Glomerular endothelial cell (primary cell): ENCODE results near the gene ZNF486. TPM values are rescaled to one million over a fixed set of nuclear protein-coding genes. Genes with fewer than 3 reads are reported as not detected.
"Not testable (repeated sequence)": the region's sequence is repeated elsewhere in the genome, so short reads cannot be mapped to it uniquely, and the experiment has no call there.

Experiments used
- DNase-seq: peaks from one replicate; pipeline ENCODE4 v3.0.0-alpha.2; 2011; ENCODE audit warnings: low read depth, low spot score; ENCODE audit errors: extremely low read depth
- total RNA-seq: library from RNA; depleted of rRNA; stranded (reverse); fragments of >200 nt; gene quantifications from 2 replicates; pipeline ENCODE4 v1.2.3, GENCODE V29; 2015

Gene ZNF486
- total RNA-seq: 4.7 and 5.8 TPM in 2 replicates

DNA sequence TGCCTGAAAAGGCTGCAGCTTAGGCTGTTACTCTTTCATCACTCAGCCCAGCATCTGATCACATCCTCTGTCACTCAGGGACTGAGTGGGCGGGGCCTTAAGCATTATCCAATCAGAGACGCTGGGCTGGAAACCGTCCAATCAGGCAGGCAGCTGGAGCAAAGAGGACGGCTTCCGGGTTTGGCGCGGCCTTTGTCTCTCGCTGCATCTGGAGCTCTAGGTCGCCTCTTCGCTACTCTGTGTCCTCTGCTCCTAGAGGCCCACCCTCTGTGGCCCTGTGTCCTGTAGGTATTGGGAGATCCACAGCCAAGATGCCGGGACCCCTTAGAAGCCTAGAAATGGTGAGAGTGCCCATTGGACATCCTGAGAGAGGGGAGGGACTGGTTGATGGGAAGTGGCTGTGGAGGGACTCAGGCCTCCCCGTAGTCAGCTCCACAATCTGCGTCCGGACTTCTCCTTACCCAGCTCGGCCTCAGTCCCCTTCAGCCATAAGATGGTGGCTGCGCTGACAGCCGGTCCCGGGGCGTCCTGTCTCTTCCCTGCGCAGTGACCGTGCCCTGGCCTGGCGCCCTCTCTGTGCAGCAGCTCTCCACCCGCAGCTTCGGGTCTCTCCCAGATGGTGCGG lies at the start of gene ZNF486:
Gene ZNF486 (plus strand): TSS at position 195 of the 625 bp plus-strand sequence. CDS start 117 bp downstream, at position 312.
- peak; percentile 91 for DNase-seq

DNA sequence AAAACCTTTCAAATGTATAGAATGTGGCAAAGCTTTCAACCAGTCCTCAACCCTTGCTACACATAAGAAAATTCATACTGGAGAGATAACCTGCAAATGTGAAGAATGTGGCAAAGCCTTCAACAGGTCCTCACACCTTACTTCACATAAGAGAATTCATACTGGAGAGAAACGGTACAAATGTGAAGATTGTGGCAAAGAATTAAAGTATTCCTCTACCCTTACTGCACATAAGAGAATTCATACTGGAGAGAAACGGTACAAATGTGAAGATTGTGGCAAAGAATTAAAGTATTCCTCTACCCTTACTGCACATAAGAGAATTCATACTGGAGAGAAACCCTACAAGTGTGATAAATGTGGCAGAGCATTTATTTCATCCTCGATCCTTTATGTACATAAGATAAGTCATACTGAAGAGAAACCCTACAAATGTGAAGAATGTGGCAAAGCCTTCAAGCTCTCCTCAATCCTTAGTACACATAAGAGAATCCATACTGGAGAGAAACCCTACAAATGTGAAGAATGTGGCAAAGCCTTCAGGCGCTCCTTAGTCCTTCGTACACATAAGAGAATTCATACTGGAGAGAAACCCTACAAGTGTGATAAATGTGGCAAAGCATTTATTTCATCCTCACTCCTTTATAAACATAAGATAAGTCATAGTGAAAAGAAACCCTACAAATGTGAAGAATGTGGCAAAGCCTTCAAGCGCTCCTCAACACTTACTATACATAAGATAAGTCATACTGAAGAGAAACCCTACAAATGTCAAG lies 48.8 kb upstream of the ZNF486 start:
- not testable (repeated sequence) for DNase-seq

DNA sequence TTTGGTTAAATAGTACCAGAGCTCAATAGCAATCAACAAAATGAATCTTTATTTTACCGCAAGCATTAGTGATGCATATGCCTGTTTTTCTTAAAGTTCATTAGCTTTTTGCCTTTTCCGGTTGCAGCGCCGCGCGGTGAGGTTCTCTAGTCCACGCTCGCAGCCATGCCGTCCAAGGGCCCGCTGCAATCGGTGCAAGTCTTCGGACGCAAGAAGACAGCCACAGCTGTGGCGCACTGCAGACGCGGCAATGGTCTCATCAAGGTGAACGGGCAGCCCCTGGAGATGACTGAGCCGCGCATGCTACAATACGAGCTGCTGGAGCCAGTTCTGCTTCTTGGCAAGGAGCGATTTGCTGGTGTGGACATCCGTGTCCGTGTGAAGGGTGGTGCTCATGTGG lies 42.1 kb upstream of the ZNF486 start:
- DNase-seq: no peak

DNA sequence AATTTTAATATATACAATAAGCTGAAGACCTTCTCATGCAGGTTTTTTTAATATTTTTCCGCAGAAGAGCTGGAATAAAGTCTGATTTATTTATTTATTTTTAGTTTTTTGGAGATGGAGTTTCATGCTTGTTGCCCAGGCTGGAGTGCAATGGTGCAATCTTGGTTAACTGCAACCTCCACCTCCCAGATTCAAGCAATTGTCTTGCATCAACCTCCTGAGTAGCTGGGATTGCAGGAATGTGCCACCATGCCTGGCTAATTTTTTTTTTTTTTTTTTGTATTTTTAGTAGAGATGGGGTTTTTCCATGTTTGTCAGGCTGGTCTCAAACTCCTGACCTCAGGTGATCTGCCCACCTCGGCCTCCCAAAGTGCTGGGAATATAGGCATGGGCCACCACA lies 34.1 kb upstream of the ZNF486 start:
- not testable (repeated sequence) for DNase-seq

DNA sequence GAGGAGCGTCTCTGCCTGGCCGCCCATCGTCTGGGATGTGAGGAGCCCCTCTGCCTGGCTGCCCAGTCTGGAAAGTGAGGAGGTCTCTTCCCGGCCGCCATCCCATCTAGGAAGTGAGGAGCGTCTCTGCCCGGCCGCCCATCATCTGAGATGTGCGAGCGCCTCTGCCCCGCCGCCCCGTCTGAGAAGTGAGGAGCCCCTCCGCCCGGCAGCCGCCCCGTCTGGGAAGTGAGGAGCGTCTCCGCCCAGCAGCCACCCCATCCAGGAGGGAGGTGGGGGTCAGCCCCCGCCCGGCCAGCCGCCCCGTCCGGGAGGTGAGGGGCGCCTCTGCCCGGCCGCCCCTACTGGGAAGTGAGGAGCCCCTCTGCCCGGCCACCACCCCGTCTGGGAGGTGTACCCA lies 29.3 kb upstream of the ZNF486 start:
- not testable (repeated sequence) for DNase-seq

DNA sequence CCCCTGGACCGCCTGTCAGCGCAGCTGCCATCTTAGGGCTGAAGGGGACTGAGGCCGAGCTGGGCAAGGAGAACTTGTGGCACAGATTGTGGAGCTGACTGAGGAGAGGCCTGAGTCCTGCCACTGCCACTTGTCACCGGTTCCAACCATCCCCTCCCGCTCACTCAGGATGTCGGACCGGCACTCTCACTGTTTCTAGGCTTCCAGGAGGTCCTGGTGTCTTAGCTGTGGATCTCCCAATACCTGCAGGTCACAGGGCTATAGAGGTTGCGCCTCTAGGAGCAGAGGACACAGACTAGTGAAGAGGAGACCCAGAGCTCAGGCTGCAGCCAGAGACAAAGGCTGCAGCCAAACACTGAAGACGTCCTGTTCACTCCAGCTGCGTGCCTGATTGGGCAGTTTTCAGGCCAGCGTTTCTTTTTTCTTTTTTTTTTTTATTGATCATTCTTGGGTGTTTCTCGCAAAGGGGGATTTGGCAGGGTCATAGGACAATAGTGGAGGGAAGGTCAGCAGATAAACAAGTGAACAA lies 15.3 kb upstream of the ZNF486 start:
- no peak for DNase-seq

DNA sequence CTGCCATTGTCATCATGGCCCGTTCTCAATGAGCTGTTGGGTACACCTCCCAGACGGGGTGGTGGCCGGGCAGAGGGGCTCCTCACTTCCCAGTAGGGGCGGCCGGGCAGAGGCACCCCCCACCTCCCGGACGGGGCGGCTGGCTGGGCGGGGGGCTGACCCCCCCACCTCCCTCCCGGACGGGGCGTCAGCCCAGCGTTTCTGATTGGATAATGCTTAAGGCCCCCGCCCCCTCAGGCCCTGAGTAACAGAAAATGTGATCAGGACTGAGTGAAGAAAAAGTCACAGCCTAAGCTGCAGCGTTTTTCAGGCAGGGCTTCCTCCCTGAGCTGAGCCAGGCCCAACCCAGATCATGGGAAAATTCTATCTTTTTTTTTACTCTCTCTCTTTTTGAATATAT lies 14.5 kb upstream of the ZNF486 start:
- DNase-seq: not testable (repeated sequence)

DNA sequence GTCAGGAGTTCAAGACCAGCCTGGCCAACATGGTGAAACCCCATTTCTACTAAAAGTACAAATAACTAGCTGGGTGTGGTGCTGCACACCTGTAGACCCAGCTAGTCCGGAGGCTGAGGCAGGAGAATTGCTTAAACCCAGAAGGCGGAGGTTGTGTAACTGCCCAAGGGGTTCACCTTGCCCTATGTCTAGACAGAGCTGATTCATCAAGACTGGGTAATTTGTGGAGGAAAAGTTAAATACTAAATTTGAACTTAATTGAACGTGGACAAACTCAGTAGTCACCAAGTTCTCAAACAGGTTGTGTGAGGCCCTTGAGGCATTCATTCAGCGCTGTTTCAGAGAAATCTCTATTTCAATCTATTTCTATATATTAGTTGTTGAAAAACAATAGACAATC lies 13.7 kb upstream of the ZNF486 start:
- no peak for DNase-seq

DNA sequence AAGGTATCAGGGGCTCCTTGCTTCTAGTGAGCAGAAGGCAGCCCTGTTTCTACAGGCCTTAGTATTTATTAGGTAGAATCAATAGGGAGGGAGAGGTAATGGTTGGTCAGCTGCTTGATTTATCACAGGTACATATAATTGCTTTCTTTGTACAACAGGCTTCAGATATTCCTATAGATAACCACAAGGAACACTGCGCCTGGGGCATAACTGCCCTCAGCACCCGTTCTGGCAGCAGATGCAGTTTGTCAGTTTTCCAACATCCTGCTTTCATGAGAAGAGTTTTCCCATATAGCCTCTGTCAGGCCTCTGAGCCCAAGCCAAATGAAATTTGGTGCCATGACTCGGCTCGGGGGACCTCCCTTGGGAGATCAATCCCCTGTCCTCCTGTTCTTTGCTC lies 12.4 kb upstream of the ZNF486 start:
- DNase-seq: no peak

DNA sequence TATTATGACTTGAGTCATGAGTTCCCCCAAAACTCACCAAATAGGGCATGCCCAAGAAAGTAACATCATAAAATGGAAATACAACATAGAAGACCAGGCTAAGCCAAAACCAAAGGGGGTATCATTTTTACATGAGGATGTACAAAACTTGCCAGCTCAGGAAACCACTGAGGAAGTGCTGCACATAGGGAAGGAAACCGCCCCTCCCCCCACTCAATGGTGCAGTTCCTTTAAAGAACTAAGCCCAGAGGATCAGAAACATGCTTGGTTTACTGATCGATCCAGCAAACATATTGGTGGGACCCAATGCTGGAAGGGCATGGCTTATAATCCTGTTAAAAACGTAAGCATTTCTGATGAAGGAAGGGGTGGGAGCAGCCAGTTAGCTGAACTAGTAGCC lies 4.2 kb upstream of the ZNF486 start:
- DNase-seq: no peak

DNA sequence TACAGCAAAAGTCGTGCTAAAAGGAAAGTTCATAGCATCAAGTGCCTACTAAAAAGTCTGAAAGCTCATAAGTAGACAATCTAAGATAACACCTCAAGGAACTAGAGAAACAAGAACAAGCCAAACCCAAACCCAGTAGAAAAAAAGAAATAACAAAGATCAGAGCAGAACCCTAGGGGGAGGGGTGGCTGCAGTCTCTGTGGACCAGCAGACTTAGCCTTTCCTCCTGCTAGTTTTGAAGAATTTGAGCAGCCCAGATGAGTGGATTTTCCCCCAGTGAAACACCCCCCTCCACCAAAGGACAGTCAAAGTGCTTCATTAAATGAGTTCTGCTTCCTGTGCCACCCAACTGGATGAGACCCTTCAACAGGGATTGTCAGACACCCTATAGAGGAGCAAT lies 2.6 kb upstream of the ZNF486 start:
- no peak for DNase-seq

DNA sequence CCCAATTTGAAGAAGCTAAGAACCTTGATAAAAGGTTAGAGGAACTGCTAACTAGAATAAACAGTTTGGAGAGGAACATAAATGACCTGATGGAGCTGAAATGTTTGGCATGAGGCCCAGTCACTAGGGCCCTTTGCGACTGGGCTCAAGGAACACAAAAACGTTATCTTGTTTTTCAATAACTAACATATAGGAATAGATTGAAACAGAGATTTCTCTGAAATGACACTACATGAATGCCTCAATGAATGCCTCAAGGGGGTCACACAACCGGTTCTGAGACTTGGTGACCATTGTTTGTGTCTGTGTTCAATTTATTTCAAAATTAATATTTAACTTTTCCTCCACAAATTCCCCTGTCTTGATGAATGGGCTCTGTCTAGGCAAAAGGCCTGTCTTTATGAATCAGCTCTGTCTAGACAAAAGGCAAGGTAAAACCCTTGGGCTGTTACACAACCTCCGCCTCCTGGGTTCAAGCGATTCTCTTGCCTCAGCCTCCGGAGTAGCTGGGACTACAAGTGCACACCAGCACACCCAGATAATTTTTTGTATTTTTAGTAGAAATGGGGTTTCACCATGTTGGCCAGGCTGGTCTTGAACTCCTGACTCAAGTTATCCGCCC lies 932 bp upstream of the ZNF486 start:
- DNase-seq: no peak

DNA sequence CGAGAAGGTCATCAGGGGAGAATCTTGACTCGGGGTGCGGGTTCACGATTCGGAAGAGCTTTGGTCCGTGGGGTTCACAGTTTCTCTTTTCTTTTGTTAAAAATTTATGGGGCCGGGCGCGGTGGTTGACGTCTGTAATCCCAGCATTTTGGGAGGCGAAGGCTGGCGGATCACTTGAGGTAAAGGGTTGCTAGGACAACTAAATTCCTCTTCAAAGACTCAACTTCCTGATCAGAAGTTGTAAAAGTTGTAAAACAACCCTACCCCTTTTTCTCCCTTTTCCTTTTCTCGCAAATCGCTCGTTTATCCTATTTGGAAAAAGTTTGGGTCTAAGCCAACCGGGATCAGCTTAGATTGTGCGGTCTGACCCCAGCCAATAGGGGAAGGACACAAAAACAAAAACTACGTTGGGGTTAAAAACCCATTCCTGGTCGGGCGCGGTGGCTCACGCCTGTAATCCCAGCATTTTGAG lies 673 bp downstream of the ZNF486 start:
- peak; percentile 33 for DNase-seq

DNA sequence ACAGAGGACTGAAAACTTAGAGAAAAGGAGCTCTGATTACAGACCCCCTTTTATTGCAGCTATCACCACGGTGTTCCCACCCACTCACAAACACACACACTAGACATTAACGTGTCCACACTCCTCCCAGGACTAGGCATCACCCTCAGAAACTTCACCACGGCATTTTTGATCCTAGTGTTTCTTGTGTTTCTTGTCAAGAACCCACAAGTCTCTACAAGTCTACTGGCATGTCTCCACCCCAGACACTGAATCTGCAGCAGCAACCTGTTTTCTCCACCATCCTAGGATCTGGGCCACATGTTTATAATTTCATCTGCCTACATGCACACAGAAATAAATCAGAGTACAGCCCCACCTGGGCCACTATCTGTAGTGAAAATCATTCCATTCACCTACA lies 4.3 kb downstream of the ZNF486 start:
- no peak for DNase-seq

DNA sequence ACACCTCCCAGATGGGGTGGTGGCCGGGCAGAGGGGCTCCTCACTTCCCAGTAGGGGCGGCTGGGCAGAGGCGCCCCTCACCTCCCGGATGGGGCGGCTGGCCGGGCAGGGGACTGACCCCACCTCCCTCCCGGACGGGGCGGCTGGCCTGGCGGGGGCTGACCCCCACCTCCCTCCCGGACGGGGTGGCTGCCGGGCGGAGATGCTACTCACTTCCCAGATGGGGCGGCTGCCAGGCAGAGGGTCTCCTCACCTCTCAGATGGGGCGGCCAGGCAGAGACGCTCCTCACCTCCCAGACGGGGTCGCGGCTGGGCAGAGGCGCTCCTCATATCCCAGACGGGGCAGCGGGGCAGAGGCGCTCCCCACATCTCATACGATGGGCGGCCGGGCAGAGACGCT lies 8.8 kb downstream of the ZNF486 start:
- not testable (repeated sequence) for DNase-seq

DNA sequence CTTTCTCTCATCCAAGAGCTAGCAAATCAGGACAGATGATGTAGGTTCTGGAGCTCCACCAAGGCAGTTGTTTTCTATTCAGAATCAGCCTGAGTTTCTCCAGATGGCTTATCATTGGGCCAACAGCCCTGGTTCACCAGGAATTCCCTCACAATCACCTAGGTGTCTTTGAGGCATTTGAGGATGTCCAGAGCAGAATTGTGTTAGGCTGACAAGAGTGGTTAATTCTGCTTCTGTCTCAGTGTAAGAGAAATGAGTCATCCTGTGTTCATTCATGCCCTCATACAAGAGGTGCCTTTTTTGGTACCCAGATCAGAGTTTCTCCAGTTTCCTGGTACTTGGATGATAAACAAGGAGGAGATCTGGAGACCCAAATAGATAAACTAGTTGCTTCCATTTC lies 12.9 kb downstream of the ZNF486 start:
- DNase-seq: not testable (repeated sequence)

DNA sequence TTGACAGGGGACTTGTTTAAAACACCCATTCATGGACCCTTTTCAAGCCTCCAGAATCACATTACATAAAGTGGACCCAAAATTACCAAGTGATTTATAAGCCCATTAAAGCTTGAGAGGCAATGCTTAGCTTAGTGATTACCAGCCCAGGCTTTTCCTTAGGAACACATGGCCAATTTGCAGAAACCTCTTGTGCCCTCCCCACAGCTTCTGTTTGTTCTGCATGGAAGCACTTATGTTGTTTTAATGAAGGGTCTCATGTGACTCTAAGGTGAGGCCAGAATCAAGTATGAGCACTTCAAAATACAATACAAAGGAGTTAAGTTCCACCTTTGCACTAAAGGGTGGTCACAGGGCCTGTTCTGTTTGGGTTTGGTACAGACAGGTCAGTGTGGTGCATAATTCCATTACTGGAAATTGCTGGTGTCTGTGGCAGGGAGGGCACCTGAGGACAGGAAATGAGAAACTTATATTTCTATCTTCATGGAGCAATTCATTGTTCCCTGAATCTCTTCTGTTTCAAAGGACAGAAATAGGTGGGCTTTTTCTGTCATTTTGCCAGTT lies 15.3 kb downstream of the ZNF486 start:
- no peak for DNase-seq

DNA sequence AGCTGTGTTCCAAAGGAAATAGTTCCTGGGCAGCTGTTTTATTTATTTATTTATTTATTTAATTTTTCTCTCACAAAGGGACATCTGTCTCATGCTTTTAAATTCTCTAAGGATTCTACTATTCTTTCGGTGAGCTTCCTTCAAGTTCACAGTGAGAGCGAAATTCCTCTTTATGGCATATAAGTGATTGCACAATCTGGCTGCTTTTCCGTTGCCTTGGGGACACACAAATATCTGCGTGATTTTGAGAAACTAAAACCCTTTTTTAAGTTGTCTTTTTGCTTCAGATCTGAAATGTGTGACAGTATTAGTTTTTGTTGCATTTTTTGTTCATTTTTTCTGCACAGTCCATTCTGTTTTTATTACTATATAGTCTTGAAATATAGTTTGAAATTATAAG lies 19.2 kb downstream of the ZNF486 start:
- no peak for DNase-seq

DNA sequence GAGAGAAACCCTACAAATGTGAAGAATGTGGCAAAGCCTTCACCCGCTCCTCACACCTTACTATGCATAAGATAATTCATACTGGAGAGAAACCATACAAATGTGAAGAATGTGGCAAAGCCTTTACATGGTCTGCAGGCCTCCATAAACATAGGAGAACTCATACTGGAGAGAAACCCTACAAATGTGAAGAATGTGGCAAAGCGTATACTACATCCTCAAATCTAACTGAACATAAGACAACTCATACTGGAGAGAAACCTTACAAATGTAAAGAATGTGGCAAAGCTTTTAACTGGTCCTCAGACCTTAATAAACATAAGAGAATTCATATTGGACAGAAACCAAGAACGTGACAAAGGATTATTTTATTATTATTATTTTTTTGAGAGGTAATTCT lies 30.7 kb downstream of the ZNF486 start:
- no peak for DNase-seq

DNA sequence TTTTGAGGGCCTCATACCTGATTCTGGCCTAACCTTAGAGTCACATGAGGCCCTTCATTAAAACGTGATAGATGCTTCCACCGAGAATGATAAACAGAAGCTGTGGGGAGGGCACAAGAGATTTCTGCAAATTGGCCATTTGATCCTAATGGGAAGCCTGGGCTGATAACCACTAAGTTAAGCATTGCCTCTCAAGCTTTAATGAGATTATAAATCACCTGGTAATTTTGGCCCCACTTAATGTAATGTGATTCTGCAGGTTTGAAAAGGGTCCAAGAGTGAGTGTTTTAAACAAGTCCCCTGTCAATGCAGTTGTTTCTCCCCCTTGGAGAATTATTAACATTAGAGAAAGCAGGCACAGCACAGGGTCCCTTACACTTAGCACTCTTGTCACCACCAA lies 42.0 kb downstream of the ZNF486 start:
- DNase-seq: no peak

DNA sequence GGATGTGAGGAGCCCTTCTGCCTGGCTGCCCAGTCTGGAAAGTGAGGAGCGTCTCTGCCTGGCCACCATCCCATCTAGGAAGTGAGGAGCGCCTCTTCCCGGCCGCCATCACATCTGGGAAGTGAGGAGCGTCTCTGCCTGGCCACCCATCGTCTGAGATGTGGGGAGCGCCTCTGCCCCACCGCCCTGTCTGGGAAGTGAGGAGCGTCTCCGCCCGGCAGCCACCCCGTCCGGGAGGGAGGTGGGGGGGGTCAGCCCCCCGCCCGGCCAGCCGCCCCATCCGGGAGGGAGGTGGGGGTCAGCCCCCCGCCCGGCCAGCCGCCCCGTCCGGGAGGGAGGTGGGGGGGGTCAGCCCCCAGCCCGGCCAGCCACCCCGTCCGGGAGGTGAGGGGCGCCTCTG lies 47.4 kb downstream of the ZNF486 start:
- DNase-seq: not testable (repeated sequence)
